ENCODE measurements around the gene HEY2. TPM values are rescaled to one million over a fixed set of nuclear protein-coding genes. Genes with fewer than 3 reads are reported as not detected.
"Not testable (repeated sequence)": the region's sequence is repeated elsewhere in the genome, so short reads cannot be mapped to it uniquely, and the experiment has no call there.

The HEY2 gene
- total RNA-seq, 1 donor from 2014 or later: 2.3 TPM

GRCh38 chr6:125773387-125774341, 24.2 kb downstream of the HEY2 start:
- peak; percentile 23 for DNase-seq

GRCh38 chr6:125776107-125776826, 26.8 kb downstream of the HEY2 start:
- DNase-seq: not testable (repeated sequence)

GRCh38 chr6:125779924-125780539, 30.6 kb downstream of the HEY2 start:
- DNase-seq: peak; percentile 97

GRCh38 chr6:125780540-125781313, 31.3 kb downstream of the HEY2 start:
- DNase-seq: peak; percentile 87

- peak; percentile 77 for DNase-seq
Observed at GRCh38 chr6:125781314-125781868, 32.0 kb downstream of the HEY2 start.

GRCh38 chr6:125784365-125784764, 34.9 kb downstream of the HEY2 start:
- no peak for DNase-seq

GRCh38 chr6:125787791-125788190, 38.4 kb downstream of the HEY2 start:
- DNase-seq: no peak

- no peak for DNase-seq
Observed at GRCh38 chr6:125789167-125789566, 39.7 kb downstream of the HEY2 start.

GRCh38 chr6:125789576-125790357, 40.3 kb downstream of the HEY2 start:
- DNase-seq: peak; percentile 56

- peak; percentile 74 for DNase-seq
Observed at GRCh38 chr6:125790358-125791150, 41.1 kb downstream of the HEY2 start, which contains the start of gene NCOA7. TSS of gene NCOA7 (plus strand) at chr6:125790960. CDS start at chr6:125815355, 24,395 bp downstream.

- peak; percentile 38 for DNase-seq
Observed at GRCh38 chr6:125791151-125791819, 41.9 kb downstream of the HEY2 start.

- DNase-seq: no peak
Observed at GRCh38 chr6:125791820-125792165, 42.4 kb downstream of the HEY2 start.

GRCh38 chr6:125792172-125792571, 42.7 kb downstream of the HEY2 start:
- no peak for DNase-seq

- peak; percentile 21 for DNase-seq
Observed at GRCh38 chr6:125792680-125793079, 43.2 kb downstream of the HEY2 start.

- no peak for DNase-seq
Observed at GRCh38 chr6:125793280-125793679, 43.8 kb downstream of the HEY2 start.

- no peak for DNase-seq
Observed at GRCh38 chr6:125793863-125794262, 44.4 kb downstream of the HEY2 start.

GRCh38 chr6:125794342-125795137, 45.1 kb downstream of the HEY2 start:
- no peak for DNase-seq

- no peak for DNase-seq
Observed at GRCh38 chr6:125795301-125795700, 45.9 kb downstream of the HEY2 start.

Measured in skin of body (tissue), 2 donors.